Body of pancreas (tissue), 4 donors: ENCODE measurements around the gene ENTREP3.

Experiments used
- CTCF ChIP-seq, 7 experiments: fragments of 450-650 bp in 4 of 7; fragments of 200-600 bp in 3 of 7; sonication (generic) in 3 of 7; IDR thresholded peaks; one replicate each; pipeline ENCODE4 v1.5.1; 2016 to 2019; ENCODE audit warnings: antibody characterized with exemption in 7 of 7
- POLR2A ChIP-seq, 3 donors: fragments of 450-650 bp; IDR thresholded peaks; one replicate each; pipeline ENCODE4 v1.6.1; 2016; ENCODE audit warnings: antibody characterized with exemption in 3 of 3, mild to moderate bottlenecking in 2 of 3

- no peak for TF ChIP-seq POLR2A (IDR thresholded peaks at IDR 0.05)
- no peak for TF ChIP-seq CTCF (IDR thresholded peaks at IDR 0.05)
Observed at GRCh38 chr1:155245163-155245524, 10.1 kb downstream of the ENTREP3 start.
